ENCODE data around the gene SLC35B1.

The SLC35B1 gene

GRCh38 chr17:49707608-49708514 is at the start of gene SLC35B1:
Gene SLC35B1 (minus strand): TSS chr17:49707964. CDS start chr17:49707833, 131 bp downstream.
- peak; percentile 99 for DNase-seq

GRCh38 chr17:49757151-49757777 is 49.5 kb upstream of the SLC35B1 start:
- DNase-seq = no peak

GRCh38 chr17:49756323-49757150 is 48.8 kb upstream of the SLC35B1 start:
- no peak for DNase-seq

GRCh38 chr17:49755663-49756283 is 48.0 kb upstream of the SLC35B1 start:
- DNase-seq = no peak

GRCh38 chr17:49753959-49754391 is 46.2 kb upstream of the SLC35B1 start:
- no peak for DNase-seq

- no peak for DNase-seq
These were observed 44.7 kb upstream of the SLC35B1 start for GRCh38 chr17:49752508-49752907.

- no peak for DNase-seq
These were observed 42.0 kb upstream of the SLC35B1 start for GRCh38 chr17:49749730-49750129.

- no peak for DNase-seq
These were observed 41.0 kb upstream of the SLC35B1 start for GRCh38 chr17:49748791-49749190.

GRCh38 chr17:49748223-49748622 is 40.5 kb upstream of the SLC35B1 start:
- no peak for DNase-seq

GRCh38 chr17:49747632-49748031 is 39.9 kb upstream of the SLC35B1 start:
- no peak for DNase-seq

- no peak for DNase-seq
These were observed 39.2 kb upstream of the SLC35B1 start for GRCh38 chr17:49746791-49747490.

GRCh38 chr17:49745175-49746139 is 37.7 kb upstream of the SLC35B1 start:
- DNase-seq = no peak

- DNase-seq = no peak
These were observed 34.4 kb upstream of the SLC35B1 start for GRCh38 chr17:49742166-49742638.

GRCh38 chr17:49741692-49742076 is 33.9 kb upstream of the SLC35B1 start:
- DNase-seq = no peak

GRCh38 chr17:49741009-49741691 is 33.4 kb upstream of the SLC35B1 start:
- no peak for DNase-seq

GRCh38 chr17:49739641-49740271 is 32.0 kb upstream of the SLC35B1 start:
- peak; percentile 61 for DNase-seq

GRCh38 chr17:49738456-49739163 is 30.8 kb upstream of the SLC35B1 start:
- DNase-seq = no peak

- no peak for DNase-seq
These were observed 27.0 kb upstream of the SLC35B1 start for GRCh38 chr17:49734515-49735490.
